ENCODE results near the gene ZNF804B. TPM values are rescaled to one million over a fixed set of nuclear protein-coding genes. Genes with fewer than 3 reads are reported as not detected.
"Not testable (repeated sequence)": the region's sequence is repeated elsewhere in the genome, so short reads cannot be mapped to it uniquely, and the experiment has no call there.

ZNF804B gene
- total and polyA plus RNA-seq, 9 of the 15 experiments (the other 6 are each of a cell fraction or from before 2014, with no cell fraction given), result 0.04 to 0.22 (median 0.09) TPM; not detected in 6

DNA sequence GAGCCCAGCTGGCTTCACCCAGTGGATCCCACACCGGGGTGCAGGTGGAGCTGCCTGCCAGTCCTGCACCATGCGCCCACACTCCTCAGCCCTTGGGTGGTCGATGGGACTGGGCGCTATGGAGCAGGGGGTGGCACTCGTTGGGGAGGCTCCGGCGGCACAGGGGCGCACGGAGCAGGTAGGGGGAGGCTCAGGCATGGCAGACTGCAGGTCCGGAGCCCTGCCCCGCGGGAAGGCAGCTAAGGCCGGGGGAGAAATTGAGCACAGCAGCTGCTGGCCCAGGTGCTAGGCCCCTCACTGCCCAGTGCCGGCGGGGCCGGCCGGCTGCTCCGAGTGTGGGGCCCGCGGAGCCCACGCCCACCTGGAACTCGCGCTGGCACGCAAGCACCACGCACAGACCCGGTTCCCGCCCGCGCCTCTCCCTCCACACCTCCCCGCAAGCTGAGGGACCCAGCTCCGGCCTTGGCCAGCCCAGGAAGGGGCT, 469.2 kb downstream of the ZNF804B start:
- H3K27me3 ChIP-seq (ENCODE audit: control insufficient read depth in 2 of 2, insufficient read depth in 2 of 2, low read length in 2 of 2); H3K9me3 ChIP-seq (replicated peaks; ENCODE audit: control insufficient read depth, insufficient read depth, low read depth, low read length); H3K79me2 ChIP-seq (ENCODE audit: control insufficient read depth, insufficient read depth, low read length); H4K20me1 ChIP-seq (replicated peaks; ENCODE audit: control insufficient read depth, insufficient read depth, low read length); H3K27ac ChIP-seq (ENCODE audit: extremely low read depth, low read depth, low read length); in situ Hi-C loops (cut with MboI); H3K9ac ChIP-seq (ENCODE audit: insufficient read depth in 1 of 2, low read depth in 2 of 2, low read length in 2 of 2); H3K4me1 ChIP-seq (replicated peaks in 1 of 2; ENCODE audit: control insufficient read depth in 2 of 2, insufficient read depth in 2 of 2, low read length in 2 of 2); H3K36me3 ChIP-seq (ENCODE audit: control insufficient read depth, insufficient read depth, low read length); intact Hi-C loops (cut with micrococcal nuclease); H3K4me3 ChIP-seq; H3K4me2 ChIP-seq (ENCODE audit: insufficient read depth, low read length); DNase-seq (ENCODE audit: extremely low read depth in 1 of 4, low spot score in 3 of 4); FAIRE-seq; BruUV-seq (replicated peaks); ATAC-seq; H2AFZ ChIP-seq (ENCODE audit: low read depth, low read length); H3K9me1 ChIP-seq (ENCODE audit: control insufficient read depth, insufficient read depth, low read length); CTCF ChIA-PET (ENCODE audit: low intra/inter-chr PET ratio): not testable (repeated sequence)
- WGBS (ENCODE audit: insufficient coverage, low coverage, missing lambda C conversion rate), result 3% methylated on average over 13 of the region's 31 CpGs
- POLR2A ChIA-PET, result interaction anchor here (0.6 kb wide), 1 partner anchor 955 kb away, joined by 3 read pairs; no protein-coding TSS in a partner anchor

DNA sequence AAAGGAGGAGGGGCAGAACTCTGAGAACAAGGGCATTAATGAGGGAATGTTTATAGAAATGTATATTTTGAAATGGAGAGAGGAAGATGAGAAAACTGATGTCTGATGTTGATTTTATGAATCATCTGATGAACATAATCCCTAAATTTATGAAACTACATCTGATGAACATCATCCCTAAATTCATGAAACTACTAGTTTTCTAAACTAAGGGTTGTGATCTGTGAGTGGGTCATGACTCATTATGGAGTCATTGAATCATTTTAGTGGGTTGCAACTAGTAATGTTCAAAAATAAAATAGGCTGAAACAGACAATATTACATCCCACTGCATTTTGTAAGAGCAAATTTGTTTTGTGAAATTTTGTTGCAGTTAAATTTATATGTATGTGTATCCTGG, 478.7 kb downstream of the ZNF804B start:
- TF ChIP-seq ZC3H4 (CRISPR knock-in tag; IDR thresholded peaks at IDR 0.05; ENCODE audit: borderline replicate concordance), result no peak
- Histone ChIP-seq H3K9me3 (replicated peaks; ENCODE audit: control insufficient read depth, insufficient read depth, low read depth, low read length) (no peaks in the 10 kb centered on the region), H4K20me1 (replicated peaks; ENCODE audit: control insufficient read depth, insufficient read depth, low read length) (no peaks in the 10 kb centered on the region), H3K9me1 (ENCODE audit: control insufficient read depth, insufficient read depth, low read length) (no peaks in the 10 kb centered on the region), H3K36me3 (ENCODE audit: control insufficient read depth, insufficient read depth, low read length) (no peaks in the 10 kb centered on the region), H3K79me2 (ENCODE audit: control insufficient read depth, insufficient read depth, low read length) (no peaks in the 10 kb centered on the region), H2AFZ (ENCODE audit: low read depth, low read length) (no peak overlapping the region), H3K4me2 (ENCODE audit: insufficient read depth, low read length) (no peak overlapping the region), H3K27me3 (ENCODE audit: control insufficient read depth in 2 of 2, insufficient read depth in 2 of 2, low read length in 2 of 2) (no peaks in the 10 kb centered on the region), H3K4me1 (replicated peaks in 1 of 2; ENCODE audit: control insufficient read depth in 2 of 2, insufficient read depth in 2 of 2, low read length in 2 of 2) (no peaks in the 10 kb centered on the region), H3K4me3 (no peak overlapping the region), H3K9ac (ENCODE audit: insufficient read depth in 1 of 2, low read depth in 2 of 2, low read length in 2 of 2) (no peak overlapping the region), H3K27ac (ENCODE audit: extremely low read depth, low read depth, low read length) (no peak overlapping the region)
- ATAC-seq (no peak), DNase-seq (ENCODE audit: extremely low read depth in 1 of 4, low spot score in 3 of 4) (no peak), FAIRE-seq (no peak)
- no TSS peak for BruUV-seq (replicated peaks)
- CTCF ChIA-PET (ENCODE audit: low intra/inter-chr PET ratio), result no interaction called here
- intact Hi-C loops (cut with micrococcal nuclease) (no loop called here), in situ Hi-C loops (cut with MboI) (no loop called here)
- POLR2A ChIA-PET, result no interaction called here

Measured in K562 (cell line).